A673 (cell line): Measurements from ENCODE around the gene LAMP1. TPM values are rescaled to one million over a fixed set of nuclear protein-coding genes. Genes with fewer than 3 reads are reported as not detected.

ENCODE experiments used
- BruUV-seq: library from RNA; stranded (reverse); fragments of 400-500 nt; replicated peaks from 2 replicates; lab custom pipeline; 2021; lab: Mats Ljungman, UMichigan
- CTCF ChIA-PET: fragments of 300-600 bp; sonication (Branson Sonifier 250); formaldehyde crosslinking; loops from one replicate; lab custom pipeline; 2022; ENCODE audit warnings: antibody characterized with exemption; lab: Charles Lee
- POLR2A ChIA-PET: fragments of 300-600 bp; sonication (Branson Sonifier 250); formaldehyde crosslinking; loops from one replicate; lab custom pipeline; 2022; ENCODE audit warnings: antibody characterized with exemption; ENCODE audit not compliant: low non-redundant PET; lab: Charles Lee
- DNase-seq: peaks from one replicate; pipeline ENCODE4 v3.0.0-alpha.2; 2015; ENCODE audit warnings: low spot score
- H3K27ac ChIP-seq: fragments of 200-600 bp; sonication (generic); 2 replicates; pipeline ENCODE4 v1.5.1; 2016; ENCODE audit warnings: mixed run types, low read depth, mild to moderate bottlenecking, mixed read lengths, antibody characterized with exemption, low read length; ENCODE audit not compliant: poor library complexity, severe bottlenecking
- H3K27me3 ChIP-seq: fragments of 200-600 bp; sonication (generic); replicated peaks from 2 replicates; pipeline ENCODE4 v1.6.1; 2017; ENCODE audit warnings: mixed run types, low read depth, mild to moderate bottlenecking, mixed read lengths, antibody characterized with exemption, low read length; ENCODE audit not compliant: insufficient read depth, poor library complexity
- H3K36me3 ChIP-seq: fragments of 200-600 bp; sonication (generic); 2 replicates; pipeline ENCODE4 v1.6.1; 2016; ENCODE audit warnings: mixed run types, mild to moderate bottlenecking, mixed read lengths, antibody characterized with exemption, low read length; ENCODE audit not compliant: insufficient read depth, poor library complexity, severe bottlenecking
- H3K4me1 ChIP-seq: fragments of 200-600 bp; sonication (generic); 2 replicates; pipeline ENCODE4 v1.6.1; 2017; ENCODE audit warnings: mixed run types, mild to moderate bottlenecking, mixed read lengths, antibody characterized with exemption, low read length; ENCODE audit not compliant: insufficient read depth, poor library complexity, severe bottlenecking
- H3K4me3 ChIP-seq: fragments of 200-600 bp; sonication (generic); 2 replicates; pipeline ENCODE4 v1.5.1; 2016; ENCODE audit warnings: low read depth, mixed run types, mild to moderate bottlenecking, mixed read lengths, low read length; ENCODE audit not compliant: poor library complexity, severe bottlenecking
- H3K9me3 ChIP-seq: fragments of 200-600 bp; sonication (generic); 2 replicates; pipeline ENCODE4 v1.6.1; 2016; ENCODE audit warnings: mixed run types, low read depth, mild to moderate bottlenecking, mixed read lengths, antibody characterized with exemption, low read length; ENCODE audit not compliant: poor library complexity, severe bottlenecking
- EZH2 ChIP-seq: fragments of 200-600 bp; sonication (generic); IDR thresholded peaks from 2 replicates; pipeline ENCODE4 v1.6.1; 2017; ENCODE audit warnings: borderline replicate concordance, low read depth, mild to moderate bottlenecking, mixed read lengths, antibody characterized with exemption, low read length; ENCODE audit not compliant: poor library complexity, severe bottlenecking
- intact Hi-C: fragments of 100-400 bp; cut with micrococcal nuclease; formaldehyde crosslinking; loops from one replicate; pipeline ENCODE4 v1.10.0; 2022; ENCODE audit not compliant: unreplicated experiment
- total RNA-seq: library from RNA; stranded (reverse); gene quantifications from 2 replicates; pipeline ENCODE4 v1.2.3, GENCODE V29; 2021
- TF ChIP-seq, protein P1 (sequence below): fragments of 300-800, 200-600 bp; sonication (generic); conservative IDR thresholded peaks from 2 replicates; pipeline ENCODE4 v1.5.1; 2017; ENCODE audit warnings: low read depth, mild to moderate bottlenecking, antibody characterized with exemption, low read length, moderate library complexity, mixed read lengths

LAMP1 gene
- total RNA-seq, 1 experiment from 2014 or later = 129 TPM

DNA sequence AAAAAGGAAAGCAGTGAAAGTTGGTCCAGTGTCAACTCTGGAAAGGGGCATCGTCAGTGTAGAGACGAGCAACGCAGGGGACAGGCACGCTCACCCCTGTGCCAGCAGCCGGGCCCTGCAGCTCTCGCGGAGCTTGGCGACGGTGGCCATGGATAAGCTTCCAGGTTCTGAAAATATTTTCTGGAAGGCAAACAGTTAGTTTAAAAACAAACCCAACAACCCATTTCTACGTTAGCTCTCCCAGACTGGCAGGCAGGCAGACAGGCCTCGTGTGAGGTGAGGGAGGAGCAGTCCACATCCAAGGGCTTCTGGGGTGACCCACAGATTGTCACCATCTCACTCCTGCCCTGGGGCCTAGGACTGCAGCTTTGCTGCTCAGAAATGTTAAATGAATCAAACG is 27.4 kb downstream of the LAMP1 start:
- intact Hi-C loops = no loop called here
- no TSS peak for BruUV-seq
- H3K27me3 ChIP-seq = no peaks in the 10 kb centered on the region
- no peak for DNase-seq
- peaks cover 30% of the 10 kb centered on the region for H3K36me3 ChIP-seq
- POLR2A ChIA-PET = no interaction called here
- no peaks in the 10 kb centered on the region for H3K4me1 ChIP-seq
- H3K4me3 ChIP-seq = no peak overlapping the region
- H3K9me3 ChIP-seq = no peaks in the 10 kb centered on the region
- no peak for TF ChIP-seq EZH2
- TF ChIP-seq, protein P1, sequence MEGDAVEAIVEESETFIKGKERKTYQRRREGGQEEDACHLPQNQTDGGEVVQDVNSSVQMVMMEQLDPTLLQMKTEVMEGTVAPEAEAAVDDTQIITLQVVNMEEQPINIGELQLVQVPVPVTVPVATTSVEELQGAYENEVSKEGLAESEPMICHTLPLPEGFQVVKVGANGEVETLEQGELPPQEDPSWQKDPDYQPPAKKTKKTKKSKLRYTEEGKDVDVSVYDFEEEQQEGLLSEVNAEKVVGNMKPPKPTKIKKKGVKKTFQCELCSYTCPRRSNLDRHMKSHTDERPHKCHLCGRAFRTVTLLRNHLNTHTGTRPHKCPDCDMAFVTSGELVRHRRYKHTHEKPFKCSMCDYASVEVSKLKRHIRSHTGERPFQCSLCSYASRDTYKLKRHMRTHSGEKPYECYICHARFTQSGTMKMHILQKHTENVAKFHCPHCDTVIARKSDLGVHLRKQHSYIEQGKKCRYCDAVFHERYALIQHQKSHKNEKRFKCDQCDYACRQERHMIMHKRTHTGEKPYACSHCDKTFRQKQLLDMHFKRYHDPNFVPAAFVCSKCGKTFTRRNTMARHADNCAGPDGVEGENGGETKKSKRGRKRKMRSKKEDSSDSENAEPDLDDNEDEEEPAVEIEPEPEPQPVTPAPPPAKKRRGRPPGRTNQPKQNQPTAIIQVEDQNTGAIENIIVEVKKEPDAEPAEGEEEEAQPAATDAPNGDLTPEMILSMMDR = no peak
- no peak overlapping the region for H3K27ac ChIP-seq
- CTCF ChIA-PET = no interaction called here

DNA sequence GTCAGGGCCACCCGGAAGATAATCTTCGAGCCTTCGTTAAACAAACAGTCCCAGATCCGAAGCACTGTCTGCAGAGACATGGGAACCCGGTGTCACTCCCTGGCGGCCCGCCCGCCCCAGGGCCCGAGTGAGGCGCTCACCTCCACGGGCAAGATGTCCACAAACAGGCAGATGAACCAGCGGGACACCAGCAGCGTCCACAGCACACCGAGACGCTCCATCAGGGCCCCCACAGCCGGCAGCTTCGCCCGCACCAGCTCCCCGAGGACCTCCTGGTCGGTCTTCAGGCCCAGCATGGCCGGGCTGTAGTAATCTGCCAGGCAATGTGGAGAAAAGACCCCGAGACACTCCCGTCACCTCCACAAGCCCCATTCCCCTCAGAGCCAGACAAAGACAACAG is 28.7 kb downstream of the LAMP1 start:
- no peaks in the 10 kb centered on the region for H3K27me3 ChIP-seq
- no peaks in the 10 kb centered on the region for H3K9me3 ChIP-seq
- TF ChIP-seq EZH2 = no peak
- TF ChIP-seq, protein P1 = no peak
- peaks cover 24% of the 10 kb centered on the region for H3K36me3 ChIP-seq
- intact Hi-C loops = no loop called here
- CTCF ChIA-PET = no interaction called here
- BruUV-seq = no TSS peak
- H3K4me3 ChIP-seq = no peak overlapping the region
- POLR2A ChIA-PET = no interaction called here
- DNase-seq = no peak
- no peak overlapping the region for H3K27ac ChIP-seq
- no peaks in the 10 kb centered on the region for H3K4me1 ChIP-seq

DNA sequence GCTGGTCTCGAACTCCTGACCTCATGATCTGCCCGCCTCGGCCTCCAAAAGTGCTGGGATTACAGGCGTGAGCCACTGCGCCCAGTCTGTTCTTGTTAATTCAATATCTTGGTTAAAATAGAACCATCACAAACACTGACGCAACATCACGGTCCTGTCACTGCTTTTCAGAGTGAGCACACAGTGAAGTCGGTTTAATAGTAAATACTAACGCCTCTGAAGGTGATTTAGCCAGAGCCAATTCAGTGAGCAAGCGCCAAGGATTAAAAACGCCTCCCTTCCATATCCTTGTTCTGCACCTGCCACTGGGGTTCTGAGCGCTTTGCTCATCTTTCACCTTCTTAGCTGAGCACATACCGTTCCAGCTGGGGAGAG is 30.3 kb downstream of the LAMP1 start:
- H3K4me1 ChIP-seq = no peaks in the 10 kb centered on the region
- ChIA-PET POLR2A (interaction anchor here (0.6 kb wide), 1 partner anchor 39 kb away, joined by 6 read pairs; no protein-coding TSS in a partner anchor), CTCF (no interaction called here)
- TF ChIP-seq EZH2 = no peak
- TF ChIP-seq, protein P1 = no peak
- no peak overlapping the region for H3K4me3 ChIP-seq
- no TSS peak for BruUV-seq
- H3K36me3 ChIP-seq = peaks cover 9% of the 10 kb centered on the region
- DNase-seq = no peak
- no peaks in the 10 kb centered on the region for H3K27me3 ChIP-seq
- H3K9me3 ChIP-seq = no peaks in the 10 kb centered on the region
- intact Hi-C loops = no loop called here
- no peak overlapping the region for H3K27ac ChIP-seq
